Measurements from ENCODE around the gene SNAI3. TPM values are rescaled to one million over a fixed set of nuclear protein-coding genes. Genes with fewer than 3 reads are reported as not detected.

Gene SNAI3
- total RNA-seq, 2 donors from 2014 or later, result 0.25 to 0.40 TPM

GRCh38 chr16:88629835-88630234 is 56.5 kb downstream of the SNAI3 start:
- no peaks in the 10 kb centered on the region for H3K9me3 ChIP-seq
- no peaks in the 10 kb centered on the region for H3K4me1 ChIP-seq
- H3K27me3 ChIP-seq, result no peaks in the 10 kb centered on the region
- no peak for DNase-seq
- no peak overlapping the region for H3K9ac ChIP-seq (ENCODE audit: low read depth in 2 of 2, low read length in 2 of 2)
- no peak for TF ChIP-seq CTCF (IDR thresholded peaks at IDR 0.05)
- peaks cover 6% of the 10 kb centered on the region for H3K36me3 ChIP-seq
- H3K27ac ChIP-seq, result no peak overlapping the region
- intact Hi-C loops (cut with DNase I), result no loop called here
- H3K4me3 ChIP-seq, result no peak overlapping the region

- no peak for TF ChIP-seq CTCF (IDR thresholded peaks at IDR 0.05)
- Histone ChIP-seq H3K9ac (ENCODE audit: low read depth in 2 of 2, low read length in 2 of 2) (no peak overlapping the region), H3K36me3 (peaks cover 13% of the 10 kb centered on the region), H3K27me3 (no peaks in the 10 kb centered on the region), H3K27ac (no peak overlapping the region), H3K4me3 (no peak overlapping the region), H3K4me1 (no peaks in the 10 kb centered on the region), H3K9me3 (no peaks in the 10 kb centered on the region)
- intact Hi-C loops (cut with DNase I), result no loop called here
- no peak for DNase-seq
These were observed 57.8 kb downstream of the SNAI3 start for GRCh38 chr16:88628512-88628974.

Small RNAs within 50 kb of the gene (microRNA-seq; reads per million reads assigned to microRNA genes)
- gene MIR4722, result not detected

Other genes with a start within 250 kb of the SNAI3 start
- gene ZFPM1, start 233.2 kb downstream of the SNAI3 start, total RNA-seq, result 10 to 100 TPM in 1 of 2 donors, 1 to 10 TPM in 1; 6.6 to 12.5 TPM
- 10 to 100 TPM; 31.9 to 66.3 TPM for gene ZC3H18, start 116.1 kb downstream of the SNAI3 start, total RNA-seq
- gene IL17C, start 47.9 kb downstream of the SNAI3 start, total RNA-seq, result not detected
- gene CYBA, start 35.5 kb downstream of the SNAI3 start, total RNA-seq, result 100 to 1,000 TPM; 368 to 389 TPM
- 100 to 1,000 TPM in 1 of 2 donors, 10 to 100 TPM in 1; 86.2 to 132 TPM for gene MVD, start 23.4 kb downstream of the SNAI3 start, total RNA-seq
- 1 to 10 TPM; 9.2 to 9.3 TPM for gene RNF166, start 19.9 kb upstream of the SNAI3 start, total RNA-seq
- gene CTU2, start 20.0 kb upstream of the SNAI3 start, total RNA-seq, result 10 to 100 TPM in 1 of 2 donors, 1 to 10 TPM in 1; 7.8 to 23.1 TPM
- gene PIEZO1, start 98.7 kb upstream of the SNAI3 start, total RNA-seq, result 100 to 1,000 TPM; 104 to 118 TPM
- 10 to 100 TPM; 14.9 to 71.7 TPM for gene CDT1, start 117.3 kb upstream of the SNAI3 start, total RNA-seq
- 100 to 1,000 TPM; 103 to 273 TPM for gene APRT, start 125.4 kb upstream of the SNAI3 start, total RNA-seq
- gene GALNS, start 170.4 kb upstream of the SNAI3 start, total RNA-seq, result 10 to 100 TPM; 22.8 to 44.5 TPM
- gene TRAPPC2L, start 170.6 kb upstream of the SNAI3 start, total RNA-seq, result 10 to 100 TPM; 33.8 to 57.3 TPM
- gene PABPN1L, start 180.2 kb upstream of the SNAI3 start, total RNA-seq, result not detected

All from colonic mucosa (tissue), 4 donors.